K562 (cell line): Measurements from ENCODE around the gene TBX6. TPM values are rescaled to one million over a fixed set of nuclear protein-coding genes. Genes with fewer than 3 reads are reported as not detected.

Source experiments
- CBX1 ChIP-seq: sonication (generic); IDR thresholded peaks from 2 replicates; pipeline ENCODE4 v1.6.1; 2016; ENCODE audit warnings: antibody characterized with exemption, low read depth, mild to moderate bottlenecking
- E2F1 ChIP-seq: sonication (generic); formaldehyde crosslinking; IDR thresholded peaks from 2 replicates; pipeline ENCODE4 v1.8.1; 2023; ENCODE audit warnings: mild to moderate bottlenecking, missing genetic modification reagents, moderate library complexity
- EWSR1 ChIP-seq: fragments of 450-650 bp; IDR thresholded peaks from 2 replicates; pipeline ENCODE4 v1.6.1; 2018; ENCODE audit warnings: borderline replicate concordance, mild to moderate bottlenecking, low read depth, moderate library complexity; ENCODE audit not compliant: partially characterized antibody
- HNRNPLL ChIP-seq: fragments of 200-400 bp; formaldehyde crosslinking; IDR thresholded peaks from 2 replicates; pipeline ENCODE4 v1.6.1; 2017; ENCODE audit warnings: low read length, low read depth, mild to moderate bottlenecking; ENCODE audit not compliant: poor library complexity, severe bottlenecking
- IRF2 ChIP-seq: sonication (generic); formaldehyde crosslinking; IDR thresholded peaks from 2 replicates; pipeline ENCODE4 v1.8.1; 2022; ENCODE audit warnings: mild to moderate bottlenecking, missing genetic modification reagents
- KLF16 ChIP-seq: IDR thresholded peaks from 2 replicates; pipeline ENCODE4 v1.6.1; 2016; ENCODE audit warnings: antibody characterized with exemption
- MAFK ChIP-seq: IDR thresholded peaks from 2 replicates; pipeline ENCODE4 v1.6.1; 2011; ENCODE audit warnings: low read length, improper control_type of control experiment
- ZNF282 ChIP-seq: sonication (generic); formaldehyde crosslinking; IDR thresholded peaks from 2 replicates; pipeline ENCODE4 v1.8.1; 2023; ENCODE audit warnings: missing genetic modification reagents
- ZNF398 ChIP-seq: fragments of 250-450 bp; sonication (Bioruptor Pico); IDR thresholded peaks from 2 replicates; pipeline ENCODE4 v1.8.0; 2021; ENCODE audit warnings: moderate library complexity, mild to moderate bottlenecking, inconsistent platforms
- ZSCAN32 ChIP-seq: fragments of 450-650 bp; formaldehyde crosslinking; IDR thresholded peaks from 2 replicates; pipeline ENCODE4 v1.4.0; 2020; ENCODE audit warnings: mild to moderate bottlenecking, moderate library complexity
- polyA plus RNA-seq, 8 experiments: library from polyadenylated mRNA; depleted of rRNA in 4 of 8; stranded (reverse) in 5 of 8; unstranded in 3 of 8; fragments of >200 nt; fragmentation: Nextera tagmentation in 2 of 8; fragmentation: Illumina TruSeq in 1 of 8; extraction: Ambion mirVana in 2 of 8; extraction: Trizol in 1 of 8; gene quantifications; 2 replicates each; pipeline versions ENCODE4 v1.2.1 to v1.2.3, GENCODE V29; 2011 to 2014; ENCODE audit warnings: inconsistent platforms in 1 of 8, missing spikeins in 1 of 8
- total RNA-seq, 7 experiments: library from RNA; depleted of rRNA in 6 of 7; stranded (reverse); fragments of >200 nt in 6 of 7; fragmentation: Illumina TruSeq in 2 of 7; extraction: Trizol in 2 of 7; gene quantifications; 2 replicates each; pipeline versions ENCODE4 v1.2.1 to v1.2.3, GENCODE V29; 2011 to 2021; ENCODE audit warnings: low replicate concordance in 1 of 7
- TF ChIP-seq, protein P1 (sequence below): sonication (generic); formaldehyde crosslinking; IDR thresholded peaks from 2 replicates; pipeline ENCODE4 v1.8.1; 2023; ENCODE audit warnings: mild to moderate bottlenecking, missing genetic modification reagents
- TF ChIP-seq, protein P2 (sequence below), 2 experiments: fragments of 450-650 bp; formaldehyde crosslinking in 1 of 2; IDR thresholded peaks; 2 replicates each; pipeline versions ENCODE4 v1.4.0 to v1.6.1; 2014 to 2020; ENCODE audit warnings: mild to moderate bottlenecking in 2 of 2, borderline replicate concordance in 1 of 2, low read depth in 1 of 2

TBX6 gene
- total and polyA plus RNA-seq, 9 of the 15 experiments (the other 6 are each of a cell fraction or from before 2014, with no cell fraction given), result 0.07 to 0.58 (median 0.11) TPM; not detected in 2

DNA sequence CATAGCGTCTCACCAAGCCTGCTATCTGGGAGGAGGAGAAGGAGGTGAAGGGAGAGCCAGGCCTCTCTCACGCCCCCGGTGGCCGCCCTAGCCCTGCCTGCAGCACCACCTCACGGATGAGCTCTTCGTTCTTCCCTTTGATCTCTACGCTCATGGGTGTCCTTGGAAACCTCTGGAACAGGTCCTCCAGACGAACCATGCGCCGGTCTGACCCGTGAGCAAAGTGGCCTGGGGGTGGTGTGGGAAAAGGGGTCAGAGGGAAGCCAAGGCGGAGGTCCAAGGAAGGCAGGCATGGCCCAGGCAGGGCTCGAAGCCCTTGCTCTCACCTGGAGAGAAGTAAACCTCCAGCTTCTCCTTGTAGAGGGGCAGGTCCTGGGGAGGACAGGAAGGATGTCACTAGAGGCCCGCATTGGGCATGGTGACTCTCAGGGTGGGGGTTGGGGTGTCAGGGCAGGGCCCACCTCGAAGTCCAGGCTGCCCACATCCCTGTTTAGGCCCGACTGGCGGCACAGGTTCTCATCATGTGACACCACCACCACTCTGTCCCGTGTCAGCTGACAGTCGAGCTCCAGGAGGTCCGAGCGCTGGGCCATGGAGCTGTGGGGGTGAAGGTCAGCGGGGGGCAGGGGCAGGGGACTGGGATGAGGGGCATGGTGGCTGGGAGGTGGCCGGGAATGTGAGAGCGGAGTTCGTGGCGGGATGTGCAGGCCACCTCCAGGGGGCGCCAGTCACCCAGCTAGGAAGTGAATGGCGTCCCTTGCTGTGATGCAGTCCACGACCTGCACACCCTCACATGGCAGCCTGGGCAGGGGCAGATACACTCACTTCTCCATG, 20.7 kb upstream of the TBX6 start (continued):
- TF ChIP-seq ZNF398 (no peak), CBX1 (no peak), IRF2 (CRISPR knock-in tag) (no peak), EWSR1 (no peak), E2F1 (no peak), MAFK (no peak), HNRNPLL (no peak), ZNF282 (CRISPR knock-in tag) (no peak), ZSCAN32 (CRISPR knock-in tag) (no peak), KLF16 (no peak)
- TF ChIP-seq, protein P1, sequence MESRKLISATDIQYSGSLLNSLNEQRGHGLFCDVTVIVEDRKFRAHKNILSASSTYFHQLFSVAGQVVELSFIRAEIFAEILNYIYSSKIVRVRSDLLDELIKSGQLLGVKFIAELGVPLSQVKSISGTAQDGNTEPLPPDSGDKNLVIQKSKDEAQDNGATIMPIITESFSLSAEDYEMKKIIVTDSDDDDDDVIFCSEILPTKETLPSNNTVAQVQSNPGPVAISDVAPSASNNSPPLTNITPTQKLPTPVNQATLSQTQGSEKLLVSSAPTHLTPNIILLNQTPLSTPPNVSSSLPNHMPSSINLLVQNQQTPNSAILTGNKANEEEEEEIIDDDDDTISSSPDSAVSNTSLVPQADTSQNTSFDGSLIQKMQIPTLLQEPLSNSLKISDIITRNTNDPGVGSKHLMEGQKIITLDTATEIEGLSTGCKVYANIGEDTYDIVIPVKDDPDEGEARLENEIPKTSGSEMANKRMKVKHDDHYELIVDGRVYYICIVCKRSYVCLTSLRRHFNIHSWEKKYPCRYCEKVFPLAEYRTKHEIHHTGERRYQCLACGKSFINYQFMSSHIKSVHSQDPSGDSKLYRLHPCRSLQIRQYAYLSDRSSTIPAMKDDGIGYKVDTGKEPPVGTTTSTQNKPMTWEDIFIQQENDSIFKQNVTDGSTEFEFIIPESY, result peak; percentile 99
- TF ChIP-seq, protein P2, sequence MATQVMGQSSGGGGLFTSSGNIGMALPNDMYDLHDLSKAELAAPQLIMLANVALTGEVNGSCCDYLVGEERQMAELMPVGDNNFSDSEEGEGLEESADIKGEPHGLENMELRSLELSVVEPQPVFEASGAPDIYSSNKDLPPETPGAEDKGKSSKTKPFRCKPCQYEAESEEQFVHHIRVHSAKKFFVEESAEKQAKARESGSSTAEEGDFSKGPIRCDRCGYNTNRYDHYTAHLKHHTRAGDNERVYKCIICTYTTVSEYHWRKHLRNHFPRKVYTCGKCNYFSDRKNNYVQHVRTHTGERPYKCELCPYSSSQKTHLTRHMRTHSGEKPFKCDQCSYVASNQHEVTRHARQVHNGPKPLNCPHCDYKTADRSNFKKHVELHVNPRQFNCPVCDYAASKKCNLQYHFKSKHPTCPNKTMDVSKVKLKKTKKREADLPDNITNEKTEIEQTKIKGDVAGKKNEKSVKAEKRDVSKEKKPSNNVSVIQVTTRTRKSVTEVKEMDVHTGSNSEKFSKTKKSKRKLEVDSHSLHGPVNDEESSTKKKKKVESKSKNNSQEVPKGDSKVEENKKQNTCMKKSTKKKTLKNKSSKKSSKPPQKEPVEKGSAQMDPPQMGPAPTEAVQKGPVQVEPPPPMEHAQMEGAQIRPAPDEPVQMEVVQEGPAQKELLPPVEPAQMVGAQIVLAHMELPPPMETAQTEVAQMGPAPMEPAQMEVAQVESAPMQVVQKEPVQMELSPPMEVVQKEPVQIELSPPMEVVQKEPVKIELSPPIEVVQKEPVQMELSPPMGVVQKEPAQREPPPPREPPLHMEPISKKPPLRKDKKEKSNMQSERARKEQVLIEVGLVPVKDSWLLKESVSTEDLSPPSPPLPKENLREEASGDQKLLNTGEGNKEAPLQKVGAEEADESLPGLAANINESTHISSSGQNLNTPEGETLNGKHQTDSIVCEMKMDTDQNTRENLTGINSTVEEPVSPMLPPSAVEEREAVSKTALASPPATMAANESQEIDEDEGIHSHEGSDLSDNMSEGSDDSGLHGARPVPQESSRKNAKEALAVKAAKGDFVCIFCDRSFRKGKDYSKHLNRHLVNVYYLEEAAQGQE (IDR thresholded peaks at IDR 0.05; ENCODE audit: borderline replicate concordance), result peak; percentile 43; the same call in 1 of the 2 replicates
- TF ChIP-seq, protein P2 (CRISPR knock-in tag; IDR thresholded peaks at IDR 0.05; ENCODE audit: low read depth), result no peak
